Epithelial cell of esophagus (primary cell): Measurements from ENCODE around the gene RAPGEF5.

ENCODE experiments used
- DNase-seq: peaks from one replicate; pipeline ENCODE4 v3.0.0; 2010; ENCODE audit warnings: low read depth
- H3K4me3 ChIP-seq: 2 replicates; pipeline ENCODE4 v1.5.1; 2011; ENCODE audit warnings: mild to moderate bottlenecking, low read length, control low read depth
- CTCF ChIP-seq: IDR thresholded peaks from 2 replicates; pipeline ENCODE4 v1.5.1; 2011; ENCODE audit warnings: low read depth, mild to moderate bottlenecking, low read length, control low read depth, inconsistent platforms; ENCODE audit not compliant: insufficient read depth; ENCODE audit errors: missing control alignments

Gene RAPGEF5

GRCh38 chr7:22400150-22400814 is 43.3 kb upstream of the RAPGEF5 start:
- no peak for TF ChIP-seq CTCF
- no peak overlapping the region for H3K4me3 ChIP-seq
- no peak for DNase-seq

- no peak overlapping the region for H3K4me3 ChIP-seq
- TF ChIP-seq CTCF, result no peak
- DNase-seq, result no peak
Measured at GRCh38 chr7:22399546-22399945, 42.6 kb upstream of the RAPGEF5 start.

GRCh38 chr7:22399091-22399490 is 42.1 kb upstream of the RAPGEF5 start:
- no peak overlapping the region for H3K4me3 ChIP-seq
- TF ChIP-seq CTCF, result no peak
- DNase-seq, result no peak

- no peak for TF ChIP-seq CTCF
- DNase-seq, result peak; percentile 10
- H3K4me3 ChIP-seq, result no peak overlapping the region
Measured at GRCh38 chr7:22397981-22398380, 41.0 kb upstream of the RAPGEF5 start.

GRCh38 chr7:22395222-22395621 is 38.3 kb upstream of the RAPGEF5 start:
- TF ChIP-seq CTCF, result no peak
- no peak overlapping the region for H3K4me3 ChIP-seq
- DNase-seq, result no peak

GRCh38 chr7:22394739-22395138 is 37.8 kb upstream of the RAPGEF5 start:
- no peak for TF ChIP-seq CTCF
- H3K4me3 ChIP-seq, result no peak overlapping the region
- DNase-seq, result no peak
